NCI-H82 (cell line): ENCODE measurements around the gene CSTPP1.

Source experiments
- DNase-seq: peaks from one replicate; lab custom pipeline; 2025; lab: John Stamatoyannopoulos, UW

Gene CSTPP1

GRCh38 chr11:47208628-47209027 lies 272.1 kb downstream of the CSTPP1 start:
- DNase-seq, result no peak
